HFFc6 (cell line): Measurements from ENCODE around the gene C1D. TPM values are rescaled to one million over a fixed set of nuclear protein-coding genes. Genes with fewer than 3 reads are reported as not detected.
A peak's percentile ranks its signal among the peaks of the same experiment; 100 is the strongest.

Experiments used
- DNase-seq: peaks from one replicate; pipeline ENCODE4 v3.0.0-alpha.2; 2018
- H3K27ac Mint-ChIP-seq: 2 replicates; pipeline ENCODE4 v1.8.0; 2020; ENCODE audit warnings: mild to moderate bottlenecking, mixed read lengths
- H3K27me3 Mint-ChIP-seq: 2 replicates; pipeline ENCODE4 v1.8.0; 2021; ENCODE audit warnings: mild to moderate bottlenecking, moderate library complexity, mixed read lengths; ENCODE audit not compliant: insufficient read depth
- H3K36me3 Mint-ChIP-seq: 2 replicates; pipeline ENCODE4 v1.8.0; 2021; ENCODE audit warnings: low read depth, mixed read lengths
- H3K4me1 Mint-ChIP-seq: 2 replicates; pipeline ENCODE4 v1.8.0; 2020; ENCODE audit warnings: low read depth, mixed read lengths
- H3K4me3 Mint-ChIP-seq: 2 replicates; pipeline ENCODE4 v1.8.0; 2020; ENCODE audit warnings: mild to moderate bottlenecking, moderate library complexity, mixed read lengths
- H3K9me3 Mint-ChIP-seq: 2 replicates; pipeline ENCODE4 v1.8.0; 2020; ENCODE audit warnings: mild to moderate bottlenecking, mixed read lengths
- CTCF ChIP-seq: fragments of 200-600 bp; sonication (generic); IDR thresholded peaks from 2 replicates; pipeline ENCODE4 v1.5.0; 2021; ENCODE audit warnings: antibody characterized with exemption, mild to moderate bottlenecking
- total RNA-seq, 6 experiments: library from RNA; stranded (reverse); fragmentation: NEBNext Ultra II Directional; extraction: Animal tissue kit (Norgen Biotek cat#: 25700); gene quantifications; 2 replicates in 1 of 6; 3 replicates in 5 of 6; pipeline ENCODE4 v1.2.3, GENCODE V29; 2021

The C1D gene
- total RNA-seq, 6 experiments from 2014 or later: 15.8 to 19.9 (median 18.1) TPM

DNA sequence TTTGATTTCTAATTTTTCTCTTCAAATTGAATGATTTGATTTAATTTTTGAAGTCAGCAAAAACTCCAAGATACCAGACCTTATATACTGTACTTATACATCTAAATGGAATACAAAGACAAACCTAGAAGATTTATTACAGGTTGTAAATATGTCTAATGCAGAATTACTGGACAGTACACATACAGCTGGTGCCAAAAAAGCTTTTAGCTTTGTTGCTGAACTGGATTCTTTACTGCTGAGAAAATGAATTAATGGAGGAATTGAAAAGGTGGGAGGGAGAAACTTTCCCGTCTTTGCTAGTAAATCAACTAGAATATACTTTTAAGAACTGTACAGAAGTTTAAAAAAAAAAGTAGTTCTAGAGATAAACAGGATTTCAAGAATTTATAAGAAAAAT, 17.5 kb downstream of the C1D start:
- peaks cover 26% of the 10 kb centered on the region for H3K36me3 Mint-ChIP-seq
- peak; percentile 85 for DNase-seq

DNA sequence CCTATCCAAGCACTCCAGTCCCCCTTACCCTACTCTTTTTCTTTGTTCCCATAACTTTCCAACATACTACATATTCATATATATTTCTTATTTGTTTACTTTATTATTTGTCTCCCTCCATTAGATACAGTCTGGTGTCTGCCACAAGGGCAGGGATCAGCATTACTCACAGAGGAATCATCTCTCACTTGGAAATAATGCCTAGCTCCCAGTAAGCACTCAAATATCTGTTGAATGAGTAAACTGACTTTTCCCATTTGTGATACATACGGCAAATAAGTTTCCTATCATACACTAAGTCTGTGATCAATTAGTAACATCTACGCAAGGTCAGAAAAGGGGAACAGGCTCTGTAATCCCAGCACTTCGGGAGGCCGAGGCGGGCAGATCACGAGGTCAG, 18.7 kb downstream of the C1D start:
- Mint-ChIP-seq H3K36me3 (peaks cover 22% of the 10 kb centered on the region), H3K4me1 (peaks cover 90% of the 10 kb centered on the region), H3K27ac (peak overlapping the region; percentile 97), H3K27me3 (no peaks in the 10 kb centered on the region), H3K4me3 (peak overlapping the region; percentile 58), H3K9me3 (no peaks in the 10 kb centered on the region)
- DNase-seq: peak; percentile 90
- no peak for TF ChIP-seq CTCF

More for the DNA sequence above, 17.5 kb downstream of the C1D start:
- no peaks in the 10 kb centered on the region for H3K9me3 Mint-ChIP-seq
- peaks cover 87% of the 10 kb centered on the region for H3K4me1 Mint-ChIP-seq
- TF ChIP-seq CTCF: no peak
- H3K27me3 Mint-ChIP-seq: no peaks in the 10 kb centered on the region
- H3K27ac Mint-ChIP-seq: peak overlapping the region; percentile 97
- H3K4me3 Mint-ChIP-seq: no peak overlapping the region

GRCh38 chr2:68043695-68044094, 19.1 kb downstream of the C1D start:
- Mint-ChIP-seq H3K4me3 (peak overlapping the region; percentile 58), H3K27ac (peak overlapping the region; percentile 97), H3K36me3 (peaks cover 22% of the 10 kb centered on the region), H3K27me3 (no peaks in the 10 kb centered on the region), H3K4me1 (peaks cover 90% of the 10 kb centered on the region), H3K9me3 (no peaks in the 10 kb centered on the region)
- TF ChIP-seq CTCF: no peak
- no peak for DNase-seq

GRCh38 chr2:68043032-68043431, 19.8 kb downstream of the C1D start:
- no peak for TF ChIP-seq CTCF
- H3K36me3 Mint-ChIP-seq: peaks cover 24% of the 10 kb centered on the region
- H3K4me3 Mint-ChIP-seq: no peak overlapping the region
- peaks cover 89% of the 10 kb centered on the region for H3K4me1 Mint-ChIP-seq
- peak overlapping the region; percentile 71 for H3K27ac Mint-ChIP-seq
- no peak for DNase-seq
- no peaks in the 10 kb centered on the region for H3K9me3 Mint-ChIP-seq
- H3K27me3 Mint-ChIP-seq: no peaks in the 10 kb centered on the region

DNA sequence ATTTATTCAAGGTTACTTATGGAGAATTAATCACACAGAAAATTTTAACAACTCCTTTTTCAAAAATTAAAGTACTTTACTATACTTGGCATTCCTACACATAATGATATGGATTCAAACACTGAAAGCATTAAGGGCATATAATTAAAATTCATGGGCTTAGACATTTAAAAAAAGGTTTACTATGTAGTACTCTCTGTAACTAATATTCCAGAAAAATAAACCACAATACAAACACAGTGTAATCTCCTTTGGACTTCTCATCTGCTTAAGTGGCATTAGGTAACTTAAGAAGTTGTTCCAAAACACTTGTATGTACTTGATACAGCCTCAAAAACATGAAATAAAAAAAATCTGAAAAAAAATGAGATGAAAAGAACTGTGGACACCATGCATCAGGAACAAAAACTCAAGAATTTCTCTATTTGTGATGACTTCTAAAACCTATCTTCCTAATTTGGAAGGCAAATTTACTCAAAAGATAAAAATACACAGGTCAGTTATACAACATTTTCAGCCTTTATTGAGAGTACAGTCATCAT, 21.0 kb downstream of the C1D start:
- no peaks in the 10 kb centered on the region for H3K9me3 Mint-ChIP-seq
- H3K27me3 Mint-ChIP-seq: no peaks in the 10 kb centered on the region
- TF ChIP-seq CTCF: no peak
- H3K27ac Mint-ChIP-seq: peak overlapping the region; percentile 5; the same call in 1 of the 2 replicates
- DNase-seq: no peak
- H3K4me1 Mint-ChIP-seq: peaks cover 78% of the 10 kb centered on the region
- no peak overlapping the region for H3K4me3 Mint-ChIP-seq
- peaks cover 29% of the 10 kb centered on the region for H3K36me3 Mint-ChIP-seq
